Neuronal stem cell (in vitro differentiated cells): Measurements from ENCODE around the gene FSTL4.

Source experiments
- DNase-seq: peaks from one replicate; pipeline ENCODE4 v3.0.0-alpha.2; 2013; ENCODE audit warnings: low spot score
- H2AFZ ChIP-seq: one replicate; pipeline ENCODE4 v1.6.1; 2013; ENCODE audit warnings: mild to moderate bottlenecking, low read length, inconsistent platforms
- H2AK5ac ChIP-seq: 2 replicates; pipeline ENCODE4 v1.6.1; 2013; ENCODE audit warnings: low read depth, mild to moderate bottlenecking, inconsistent platforms, low read length, moderate library complexity, mixed read lengths
- H2BK120ac ChIP-seq: 2 replicates; pipeline ENCODE4 v1.6.1; 2013; ENCODE audit warnings: low read depth, mild to moderate bottlenecking, inconsistent platforms, low read length, moderate library complexity, mixed read lengths
- H2BK12ac ChIP-seq: one replicate; pipeline ENCODE4 v1.6.1; 2013; ENCODE audit warnings: low read length, inconsistent platforms
- H2BK15ac ChIP-seq: 2 replicates; pipeline ENCODE4 v1.6.1; 2013; ENCODE audit warnings: mild to moderate bottlenecking, low read length, inconsistent platforms, mixed read lengths
- H2BK5ac ChIP-seq: one replicate; pipeline ENCODE4 v1.6.1; 2013; ENCODE audit warnings: inconsistent platforms, mild to moderate bottlenecking, low read length, moderate library complexity
- H3K14ac ChIP-seq: one replicate; pipeline ENCODE4 v1.6.1; 2013; ENCODE audit warnings: low read length, inconsistent platforms
- H3K18ac ChIP-seq: 2 replicates; pipeline ENCODE4 v1.6.1; 2013; ENCODE audit warnings: low read length, inconsistent platforms
- H3K23ac ChIP-seq: 2 replicates; pipeline ENCODE4 v1.6.1; 2013; ENCODE audit warnings: low read depth, mild to moderate bottlenecking, mixed read lengths, low read length, inconsistent platforms; ENCODE audit not compliant: poor library complexity
- H3K27ac ChIP-seq: replicated peaks from 3 replicates; pipeline ENCODE4 v1.5.1; 2013; ENCODE audit warnings: low read length, inconsistent platforms
- H3K27me3 ChIP-seq, 3 experiments: 2 replicates each; pipeline ENCODE4 v1.6.1; 2013; ENCODE audit warnings: low read length in 3 of 3, mild to moderate bottlenecking in 2 of 3, inconsistent platforms in 1 of 3, low read depth in 1 of 3, mixed read lengths in 1 of 3, moderate library complexity in 1 of 3; ENCODE audit not compliant: control insufficient read depth in 3 of 3, insufficient read depth in 3 of 3
- H3K36me3 ChIP-seq, 2 donors: replicated peaks in 1 of 2; 2 replicates each; pipeline ENCODE4 v1.6.1; 2013; ENCODE audit warnings: low read length in 2 of 2; ENCODE audit not compliant: control insufficient read depth in 2 of 2, insufficient read depth in 2 of 2
- H3K4ac ChIP-seq: 2 replicates; pipeline ENCODE4 v1.6.1; 2013; ENCODE audit warnings: inconsistent platforms, mild to moderate bottlenecking, low read length, moderate library complexity
- H3K4me1 ChIP-seq, 2 donors: 1 replicate in 1 of 2; 2 replicates in 1 of 2; pipeline ENCODE4 v1.6.1; 2013; ENCODE audit warnings: low read length in 2 of 2, low read depth in 1 of 2; ENCODE audit not compliant: control insufficient read depth in 2 of 2, insufficient read depth in 1 of 2
- H3K4me2 ChIP-seq: one replicate; pipeline ENCODE4 v1.6.1; 2013; ENCODE audit warnings: mild to moderate bottlenecking, low read length, inconsistent platforms; ENCODE audit not compliant: insufficient read depth, poor library complexity, severe bottlenecking
- H3K4me3 ChIP-seq, 2 donors: 2 replicates each; pipeline ENCODE4 v1.5.1; 2013; ENCODE audit warnings: low read length in 2 of 2, mild to moderate bottlenecking in 2 of 2, inconsistent platforms in 1 of 2, moderate library complexity in 1 of 2
- H3K79me1 ChIP-seq: one replicate; pipeline ENCODE4 v1.6.1; 2013; ENCODE audit warnings: low read depth, mild to moderate bottlenecking, inconsistent platforms, low read length, moderate library complexity
- H3K9ac ChIP-seq: one replicate; pipeline ENCODE4 v1.6.1; 2013; ENCODE audit warnings: mild to moderate bottlenecking, low read depth, low read length, inconsistent platforms; ENCODE audit not compliant: poor library complexity
- H3K9me3 ChIP-seq, 2 donors: replicated peaks in 1 of 2; 2 replicates each; pipeline versions ENCODE3 to v1.6.1; 2013; ENCODE audit warnings: low read length in 2 of 2, mild to moderate bottlenecking in 2 of 2, inconsistent platforms in 1 of 2, low read depth in 1 of 2, mixed read lengths in 1 of 2, moderate library complexity in 1 of 2; ENCODE audit not compliant: control insufficient read depth in 2 of 2, insufficient read depth in 1 of 2
- H4K8ac ChIP-seq: one replicate; pipeline ENCODE4 v1.6.1; 2013; ENCODE audit warnings: low read depth, mild to moderate bottlenecking, inconsistent platforms, low read length, moderate library complexity
- H4K91ac ChIP-seq: one replicate; pipeline ENCODE4 v1.6.1; 2013; ENCODE audit warnings: low read length, low read depth, mild to moderate bottlenecking, inconsistent platforms; ENCODE audit not compliant: poor library complexity
- whole genome bisulfite sequencing, 2 donors: extraction: QIAGEN DNeasy Blood & Tissue Kit; methylation state at CpG; one replicate each; pipeline ENCODE4 v1.1.7; 2013; ENCODE audit warnings: missing lambda C conversion rate in 2 of 2, mixed read lengths in 1 of 2; ENCODE audit not compliant: insufficient read length in 2 of 2, insufficient replicate concordance in 1 of 2; ENCODE audit errors: extremely low coverage in 2 of 2; 5-methylcytosine and 5-hydroxymethylcytosine counted together

FSTL4 gene

GRCh38 chr5:133638436-133638835, 26.1 kb upstream of the FSTL4 start:
- Histone ChIP-seq H2BK5ac (no peak overlapping the region), H4K8ac (no peak overlapping the region), H3K9me3 (no peaks in the 10 kb centered on the region), H4K91ac (no peak overlapping the region), H2BK15ac (no peak overlapping the region), H3K27me3 (no peaks in the 10 kb centered on the region), H3K18ac (no peak overlapping the region), H3K27ac (no peak overlapping the region), H3K23ac (peak overlapping the region; percentile 52), H3K4me1 (peaks cover 2% of the 10 kb centered on the region in 2 donors), H2BK12ac (no peak overlapping the region), H2BK120ac (no peak overlapping the region), H3K36me3 (no peaks in the 10 kb centered on the region), H3K4me2 (no peak overlapping the region), H3K79me1 (no peaks in the 10 kb centered on the region), H3K9ac (no peak overlapping the region), H2AFZ (no peak overlapping the region), H2AK5ac (no peak overlapping the region), H3K4me3 (no peak overlapping the region), H3K14ac (no peak overlapping the region), H3K4ac (no peak overlapping the region)
- DNase-seq: no peak
- no CpG with 5 or more reads among the region's 4 CpGs for WGBS, 2 donors

- H3K9ac ChIP-seq: no peak overlapping the region
- no peaks in the 10 kb centered on the region for H3K36me3 ChIP-seq
- H3K4me3 ChIP-seq: no peak overlapping the region
- H2BK120ac ChIP-seq: no peak overlapping the region
- H3K27me3 ChIP-seq: no peaks in the 10 kb centered on the region
- no peaks in the 10 kb centered on the region for H3K4me1 ChIP-seq
- no CpG with 5 or more reads among the region's 2 CpGs for WGBS, 2 donors
- no peak overlapping the region for H2BK5ac ChIP-seq
- H3K4ac ChIP-seq: no peak overlapping the region
- H3K18ac ChIP-seq: no peak overlapping the region
- no peak overlapping the region for H4K8ac ChIP-seq
- no peak overlapping the region for H4K91ac ChIP-seq
- no peak overlapping the region for H3K23ac ChIP-seq
- no peak overlapping the region for H3K4me2 ChIP-seq
- no peak overlapping the region for H2BK15ac ChIP-seq
- no peaks in the 10 kb centered on the region for H3K79me1 ChIP-seq
- no peak overlapping the region for H3K27ac ChIP-seq
- no peak overlapping the region for H3K14ac ChIP-seq
- no peak overlapping the region for H2BK12ac ChIP-seq
- no peak overlapping the region for H2AK5ac ChIP-seq
- no peak for DNase-seq
- no peaks in the 10 kb centered on the region for H3K9me3 ChIP-seq
- no peak overlapping the region for H2AFZ ChIP-seq
Measured at GRCh38 chr5:133637206-133637605, 24.9 kb upstream of the FSTL4 start.

- no peaks in the 10 kb centered on the region for H3K9me3 ChIP-seq
- H3K4me1 ChIP-seq: no peaks in the 10 kb centered on the region
- no peak overlapping the region for H4K91ac ChIP-seq
- no peak overlapping the region for H3K18ac ChIP-seq
- H2AFZ ChIP-seq: no peak overlapping the region
- no peak overlapping the region for H3K23ac ChIP-seq
- H2BK120ac ChIP-seq: no peak overlapping the region
- no peak overlapping the region for H3K9ac ChIP-seq
- no peak overlapping the region for H4K8ac ChIP-seq
- no peak overlapping the region for H2BK12ac ChIP-seq
- H2BK5ac ChIP-seq: no peak overlapping the region
- WGBS, 2 donors: no CpG with 5 or more reads among the region's 1 CpG
- no peak overlapping the region for H3K4me2 ChIP-seq
- no peak overlapping the region for H2AK5ac ChIP-seq
- no peak overlapping the region for H3K14ac ChIP-seq
- H3K79me1 ChIP-seq: no peaks in the 10 kb centered on the region
- no peak for DNase-seq
- H3K4me3 ChIP-seq: no peak overlapping the region
- no peaks in the 10 kb centered on the region for H3K36me3 ChIP-seq
- H3K4ac ChIP-seq: no peak overlapping the region
- H3K27ac ChIP-seq: no peak overlapping the region
- H2BK15ac ChIP-seq: no peak overlapping the region
- no peaks in the 10 kb centered on the region for H3K27me3 ChIP-seq
Measured at GRCh38 chr5:133635051-133635450, 22.7 kb upstream of the FSTL4 start.

GRCh38 chr5:133627180-133627579, 14.8 kb upstream of the FSTL4 start:
- no peaks in the 10 kb centered on the region for H3K36me3 ChIP-seq
- no peaks in the 10 kb centered on the region for H3K27me3 ChIP-seq
- H3K4me2 ChIP-seq: no peak overlapping the region
- no peak overlapping the region for H3K27ac ChIP-seq
- H2BK12ac ChIP-seq: no peak overlapping the region
- no peak overlapping the region for H3K4ac ChIP-seq
- no peak overlapping the region for H4K8ac ChIP-seq
- H3K23ac ChIP-seq: no peak overlapping the region
- H2AFZ ChIP-seq: no peak overlapping the region
- H3K18ac ChIP-seq: no peak overlapping the region
- no peak overlapping the region for H4K91ac ChIP-seq
- no peaks in the 10 kb centered on the region for H3K4me1 ChIP-seq
- H2BK5ac ChIP-seq: no peak overlapping the region
- no peaks in the 10 kb centered on the region for H3K9me3 ChIP-seq
- no CpG with 5 or more reads among the region's 1 CpG for WGBS, 2 donors
- no peak overlapping the region for H2BK120ac ChIP-seq
- H3K9ac ChIP-seq: no peak overlapping the region
- no peak for DNase-seq
- H2BK15ac ChIP-seq: no peak overlapping the region
- no peak overlapping the region for H3K4me3 ChIP-seq
- no peaks in the 10 kb centered on the region for H3K79me1 ChIP-seq
- no peak overlapping the region for H3K14ac ChIP-seq
- no peak overlapping the region for H2AK5ac ChIP-seq
